Measurements from ENCODE around the gene BARX1.

- TF ChIP-seq ARNTL (CRISPR knock-in tag; IDR thresholded peaks at IDR 0.05; ENCODE audit: borderline replicate concordance, low read depth) (no peak), PPARA (CRISPR knock-in tag; IDR thresholded peaks at IDR 0.05; ENCODE audit: borderline replicate concordance) (no peak), TOX (CRISPR knock-in tag; IDR thresholded peaks at IDR 0.05; ENCODE audit: borderline replicate concordance) (no peak), ZFP3 (CRISPR knock-in tag; IDR thresholded peaks at IDR 0.05) (no peak), ZNF70 (CRISPR knock-in tag; IDR thresholded peaks at IDR 0.05) (no peak), PATZ1 (CRISPR knock-in tag; IDR thresholded peaks at IDR 0.05; ENCODE audit: borderline replicate concordance) (no peak), CSRNP3 (CRISPR knock-in tag; IDR thresholded peaks at IDR 0.05) (no peak), ZNF8 (CRISPR knock-in tag; IDR thresholded peaks at IDR 0.05) (no peak), CSDC2 (CRISPR knock-in tag; IDR thresholded peaks at IDR 0.05) (no peak), RARB (CRISPR knock-in tag; IDR thresholded peaks at IDR 0.05) (no peak), GLIS3 (CRISPR knock-in tag; IDR thresholded peaks at IDR 0.05) (no peak), TCF4 (CRISPR knock-in tag; IDR thresholded peaks at IDR 0.05; ENCODE audit: borderline replicate concordance) (no peak)
- TF ChIP-seq, protein P1, sequence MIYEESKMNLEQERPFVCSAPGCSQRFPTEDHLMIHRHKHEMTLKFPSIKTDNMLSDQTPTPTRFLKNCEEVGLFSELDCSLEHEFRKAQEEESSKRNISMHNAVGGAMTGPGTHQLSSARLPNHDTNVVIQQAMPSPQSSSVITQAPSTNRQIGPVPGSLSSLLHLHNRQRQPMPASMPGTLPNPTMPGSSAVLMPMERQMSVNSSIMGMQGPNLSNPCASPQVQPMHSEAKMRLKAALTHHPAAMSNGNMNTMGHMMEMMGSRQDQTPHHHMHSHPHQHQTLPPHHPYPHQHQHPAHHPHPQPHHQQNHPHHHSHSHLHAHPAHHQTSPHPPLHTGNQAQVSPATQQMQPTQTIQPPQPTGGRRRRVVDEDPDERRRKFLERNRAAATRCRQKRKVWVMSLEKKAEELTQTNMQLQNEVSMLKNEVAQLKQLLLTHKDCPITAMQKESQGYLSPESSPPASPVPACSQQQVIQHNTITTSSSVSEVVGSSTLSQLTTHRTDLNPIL (CRISPR knock-in tag; IDR thresholded peaks at IDR 0.05; ENCODE audit: low read depth) = no peak
- TF ChIP-seq, protein P2, sequence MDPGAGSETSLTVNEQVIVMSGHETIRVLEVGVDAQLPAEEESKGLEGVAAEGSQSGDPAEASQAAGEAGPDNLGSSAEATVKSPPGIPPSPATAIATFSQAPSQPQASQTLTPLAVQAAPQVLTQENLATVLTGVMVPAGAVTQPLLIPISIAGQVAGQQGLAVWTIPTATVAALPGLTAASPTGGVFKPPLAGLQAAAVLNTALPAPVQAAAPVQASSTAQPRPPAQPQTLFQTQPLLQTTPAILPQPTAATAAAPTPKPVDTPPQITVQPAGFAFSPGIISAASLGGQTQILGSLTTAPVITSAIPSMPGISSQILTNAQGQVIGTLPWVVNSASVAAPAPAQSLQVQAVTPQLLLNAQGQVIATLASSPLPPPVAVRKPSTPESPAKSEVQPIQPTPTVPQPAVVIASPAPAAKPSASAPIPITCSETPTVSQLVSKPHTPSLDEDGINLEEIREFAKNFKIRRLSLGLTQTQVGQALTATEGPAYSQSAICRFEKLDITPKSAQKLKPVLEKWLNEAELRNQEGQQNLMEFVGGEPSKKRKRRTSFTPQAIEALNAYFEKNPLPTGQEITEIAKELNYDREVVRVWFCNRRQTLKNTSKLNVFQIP (CRISPR knock-in tag; IDR thresholded peaks at IDR 0.05; ENCODE audit: borderline replicate concordance, low read depth) = no peak
Measured at GRCh38 chr9:93917121-93917853, 37.9 kb downstream of the BARX1 start.
